GM12801 (cell line): ENCODE data around the gene ENGASE.

ENCODE experiments used
- TF ChIP-seq, protein P1 (sequence below): IDR thresholded peaks from one replicate; pipeline ENCODE4 v1.5.1; 2011; ENCODE audit warnings: control low read depth; ENCODE audit not compliant: insufficient read length; ENCODE audit errors: extremely low read depth

The ENGASE gene

DNA sequence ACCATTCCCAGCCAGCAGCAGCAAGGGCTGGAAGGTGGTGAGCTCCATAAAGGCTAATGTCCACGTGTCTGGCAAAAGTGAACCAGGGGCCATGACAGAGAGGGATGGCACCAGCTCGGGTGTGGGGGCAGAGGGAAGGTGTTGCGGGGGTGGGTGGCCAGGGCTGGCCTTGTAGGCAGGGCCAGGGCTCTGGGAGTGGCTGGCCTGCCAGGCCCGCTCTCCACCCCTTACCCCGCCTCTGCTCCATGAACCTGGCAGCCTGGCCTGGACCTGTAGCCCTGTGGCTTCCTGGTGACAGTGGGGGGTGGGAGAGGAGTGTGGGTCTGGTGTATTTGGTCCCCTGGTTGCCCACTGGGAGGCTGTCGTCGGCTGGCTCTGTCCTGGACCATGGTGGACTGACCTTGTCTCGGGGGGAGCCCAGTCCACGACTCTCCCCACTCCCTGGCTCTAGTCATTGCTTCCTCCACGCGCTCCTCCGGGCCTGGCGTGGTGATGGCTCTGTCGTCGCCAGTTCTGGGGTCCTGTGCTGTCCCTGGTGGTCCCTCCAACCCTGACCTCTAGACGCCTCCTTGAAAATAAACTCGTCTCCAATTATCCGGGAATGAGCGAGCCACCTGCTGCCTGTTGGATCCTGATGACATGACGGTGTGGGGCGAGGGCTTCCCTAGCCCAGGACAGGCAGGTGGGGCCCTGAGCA, 50.0 kb downstream of the ENGASE start:
- TF ChIP-seq, protein P1, sequence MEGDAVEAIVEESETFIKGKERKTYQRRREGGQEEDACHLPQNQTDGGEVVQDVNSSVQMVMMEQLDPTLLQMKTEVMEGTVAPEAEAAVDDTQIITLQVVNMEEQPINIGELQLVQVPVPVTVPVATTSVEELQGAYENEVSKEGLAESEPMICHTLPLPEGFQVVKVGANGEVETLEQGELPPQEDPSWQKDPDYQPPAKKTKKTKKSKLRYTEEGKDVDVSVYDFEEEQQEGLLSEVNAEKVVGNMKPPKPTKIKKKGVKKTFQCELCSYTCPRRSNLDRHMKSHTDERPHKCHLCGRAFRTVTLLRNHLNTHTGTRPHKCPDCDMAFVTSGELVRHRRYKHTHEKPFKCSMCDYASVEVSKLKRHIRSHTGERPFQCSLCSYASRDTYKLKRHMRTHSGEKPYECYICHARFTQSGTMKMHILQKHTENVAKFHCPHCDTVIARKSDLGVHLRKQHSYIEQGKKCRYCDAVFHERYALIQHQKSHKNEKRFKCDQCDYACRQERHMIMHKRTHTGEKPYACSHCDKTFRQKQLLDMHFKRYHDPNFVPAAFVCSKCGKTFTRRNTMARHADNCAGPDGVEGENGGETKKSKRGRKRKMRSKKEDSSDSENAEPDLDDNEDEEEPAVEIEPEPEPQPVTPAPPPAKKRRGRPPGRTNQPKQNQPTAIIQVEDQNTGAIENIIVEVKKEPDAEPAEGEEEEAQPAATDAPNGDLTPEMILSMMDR, result no peak

DNA sequence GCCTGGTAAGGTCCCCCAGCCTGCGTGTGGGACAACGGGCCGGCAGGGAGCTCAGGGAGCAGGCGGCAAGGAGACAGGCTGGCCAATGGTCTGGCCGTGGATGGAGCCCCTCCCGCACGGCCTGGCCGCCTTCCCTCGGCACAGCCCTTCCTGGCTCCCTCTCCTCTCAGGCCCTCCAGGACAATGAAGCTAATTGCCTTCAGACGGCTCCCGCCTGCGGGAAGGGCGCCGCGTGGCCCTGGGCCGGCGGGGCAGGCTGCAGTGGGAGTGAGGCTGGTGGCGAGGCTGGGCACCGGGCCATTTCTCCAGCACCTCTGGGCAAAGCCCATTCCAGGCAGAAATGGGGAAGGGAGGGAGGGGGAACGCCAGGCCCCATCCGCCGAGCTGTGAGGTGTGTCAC, 50.9 kb downstream of the ENGASE start:
- TF ChIP-seq, protein P1, result no peak

DNA sequence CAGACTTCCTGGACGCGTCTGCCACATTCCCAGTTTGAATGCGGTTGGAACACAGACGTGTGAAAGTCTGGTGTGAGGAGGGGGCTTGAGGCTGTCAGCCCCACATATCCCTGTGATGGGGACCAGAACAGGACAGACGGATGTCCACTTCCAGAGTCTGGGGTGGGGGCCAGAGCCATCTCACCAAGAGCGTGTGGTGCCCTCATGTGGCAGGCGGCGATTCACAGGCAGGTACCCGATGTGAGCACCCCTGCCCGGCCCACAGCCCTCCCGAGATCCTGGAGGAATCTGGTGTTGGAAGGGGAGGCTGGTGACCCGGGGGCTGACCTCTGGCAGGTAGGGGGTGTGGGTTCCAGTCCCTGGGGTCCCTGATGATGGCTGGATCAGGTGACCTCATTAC, 51.5 kb downstream of the ENGASE start:
- TF ChIP-seq, protein P1, result no peak

DNA sequence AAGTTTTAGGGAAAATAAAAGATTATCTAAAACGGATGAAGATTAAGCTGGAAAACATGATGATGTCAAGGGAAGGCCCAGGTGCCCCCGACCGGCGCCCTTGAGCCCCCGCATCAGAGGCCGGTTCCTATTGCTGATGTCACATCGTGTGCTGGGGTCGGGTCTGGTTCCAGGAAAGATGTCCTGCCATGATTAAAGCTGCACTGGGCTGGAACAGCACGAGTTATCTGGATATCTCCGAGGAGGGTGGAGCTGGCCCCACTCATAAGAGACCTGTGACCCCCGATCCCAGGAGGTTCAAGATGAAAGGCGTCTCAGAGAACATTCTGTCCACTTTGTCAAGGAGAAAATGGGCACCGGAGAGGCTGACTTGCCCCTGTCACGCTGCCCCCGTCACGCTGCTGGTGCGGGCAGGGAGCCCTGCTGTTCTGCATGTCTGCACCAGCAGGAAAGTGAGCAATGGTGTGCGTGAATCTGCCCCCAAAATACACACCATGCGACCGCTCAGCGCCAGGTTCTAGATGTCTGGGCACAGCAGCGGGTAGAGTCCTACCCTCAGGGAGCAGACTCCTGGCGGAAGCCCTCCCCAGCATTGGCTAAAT, 53.0 kb downstream of the ENGASE start:
- TF ChIP-seq, protein P1, result no peak

DNA sequence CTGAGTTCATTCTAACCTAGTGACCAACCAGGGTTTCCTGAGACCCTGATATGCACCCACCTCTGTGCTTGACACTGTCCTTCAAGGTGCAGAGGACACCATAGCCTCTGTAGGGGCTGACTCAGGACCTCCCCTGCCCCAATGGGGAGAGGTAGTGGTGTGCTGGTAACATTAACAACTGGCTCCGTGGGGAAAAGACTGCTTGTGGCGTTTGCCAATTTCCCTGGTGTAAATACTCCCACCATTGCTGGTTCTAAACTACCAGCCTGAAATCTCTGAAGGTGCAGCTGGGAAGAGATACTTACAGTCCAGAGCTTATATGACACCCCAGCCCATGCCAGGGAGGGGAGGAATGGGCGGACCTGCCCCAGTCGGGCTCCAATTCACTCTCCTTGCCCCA, 54.9 kb downstream of the ENGASE start:
- TF ChIP-seq, protein P1, result no peak

DNA sequence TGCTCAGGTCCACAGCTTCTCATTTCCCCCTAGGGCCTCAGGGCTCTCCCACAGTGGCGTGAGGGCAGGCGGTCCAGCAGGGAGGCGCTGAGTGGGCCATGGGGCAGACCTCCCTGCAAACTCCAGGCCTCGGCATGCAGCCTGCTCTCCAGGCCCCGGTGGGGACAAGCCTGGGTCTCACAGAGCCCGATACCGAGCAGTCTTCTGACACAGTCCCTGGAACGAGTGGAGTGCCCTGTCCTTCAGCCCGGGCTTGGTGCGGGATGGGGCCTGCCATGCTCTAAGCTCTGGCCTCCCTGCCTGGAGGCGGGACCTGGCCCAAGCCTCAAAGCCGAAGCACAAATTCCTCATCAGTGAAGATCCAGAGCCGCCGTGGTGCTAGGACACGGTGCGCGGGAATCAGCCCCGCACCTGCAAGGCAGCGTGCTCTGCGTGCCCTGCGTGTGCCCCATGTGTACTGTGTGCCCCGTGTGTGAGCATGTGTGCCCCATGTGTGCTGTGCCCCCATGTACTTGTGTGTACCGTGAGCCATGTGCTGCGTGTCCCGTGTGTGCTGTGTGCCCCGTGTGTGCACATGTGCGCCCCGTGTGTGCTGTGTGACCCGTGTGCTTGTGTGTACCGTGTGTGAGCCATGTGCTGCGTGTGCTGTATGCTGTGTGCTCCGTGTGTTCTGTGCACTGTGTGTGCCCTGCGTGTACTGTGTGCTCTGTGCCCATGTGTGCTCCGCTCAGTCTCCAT, 56.1 kb downstream of the ENGASE start:
- TF ChIP-seq, protein P1, result no peak

DNA sequence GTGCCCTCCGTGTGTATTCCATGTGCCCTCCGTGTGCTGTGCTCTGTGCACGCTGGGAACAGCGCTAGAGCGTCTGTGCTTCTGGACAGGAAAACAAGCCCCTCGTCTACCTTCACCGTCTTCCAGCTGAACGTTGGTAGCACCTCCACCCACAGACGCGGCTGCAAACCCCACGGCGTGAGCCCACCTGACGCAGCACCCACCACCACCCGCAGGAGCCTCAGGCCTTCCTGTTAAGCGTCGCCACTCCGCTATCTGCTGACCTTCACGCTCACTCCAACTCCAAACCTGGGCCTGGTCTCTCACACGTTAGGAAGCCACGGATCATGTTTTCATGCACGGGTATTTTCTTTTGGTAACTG, 56.6 kb downstream of the ENGASE start:
- TF ChIP-seq, protein P1, result no peak
